ENCODE data around the gene SNAP47.

Gene SNAP47

GRCh38 chr1:227728059-227728891 lies 7.0 kb upstream of the SNAP47 start:
- peak overlapping the region; percentile 93 for H3K27ac Mint-ChIP-seq
- peaks cover 10 to 14% of the 10 kb centered on the region in 2 donors for H3K27me3 Mint-ChIP-seq
- H3K9me3 Mint-ChIP-seq: peaks cover 6 to 14% of the 10 kb centered on the region in 2 donors
- peak overlapping the region; percentile 92 to 95 for H3K4me3 Mint-ChIP-seq
- DNase-seq: peak; percentile 49
- peak; percentile 55 to 69 for ATAC-seq (replicated peaks)
- H3K36me3 Mint-ChIP-seq: peaks cover 12 to 19% of the 10 kb centered on the region in 2 donors
- H3K4me1 Mint-ChIP-seq: peaks cover 31 to 49% of the 10 kb centered on the region in 2 donors

- Mint-ChIP-seq H3K27me3 (peaks cover 10 to 12% of the 10 kb centered on the region in 2 donors), H3K4me3 (peak overlapping the region; percentile 92 to 95), H3K4me1 (peaks cover 37 to 55% of the 10 kb centered on the region in 2 donors), H3K9me3 (peaks cover 5 to 8% of the 10 kb centered on the region in 2 donors), H3K27ac (peak overlapping the region; percentile 92), H3K36me3 (peaks cover 16 to 19% of the 10 kb centered on the region in 2 donors)
- no peak for DNase-seq
- peak; percentile 10 to 12 for ATAC-seq (replicated peaks)
Observed at GRCh38 chr1:227728892-227729143, 6.4 kb upstream of the SNAP47 start.

- H3K4me3 Mint-ChIP-seq: peak overlapping the region; percentile 92 to 95
- peaks cover 2 to 5% of the 10 kb centered on the region in 2 donors for H3K9me3 Mint-ChIP-seq
- H3K27ac Mint-ChIP-seq: peak overlapping the region; percentile 92
- peaks cover 7% of the 10 kb centered on the region in 2 donors for H3K27me3 Mint-ChIP-seq
- DNase-seq: no peak
- peak in 1 of 2 donors; percentile 4 for ATAC-seq (replicated peaks)
- peaks cover 16 to 19% of the 10 kb centered on the region in 2 donors for H3K36me3 Mint-ChIP-seq
- peaks cover 39 to 60% of the 10 kb centered on the region in 2 donors for H3K4me1 Mint-ChIP-seq
Observed at GRCh38 chr1:227729144-227729880, 5.9 kb upstream of the SNAP47 start.

GRCh38 chr1:227729881-227730629 lies 5.2 kb upstream of the SNAP47 start:
- Mint-ChIP-seq H3K9me3 (peaks cover 0 to 4% of the 10 kb centered on the region in 2 donors), H3K27me3 (peaks cover 4 to 6% of the 10 kb centered on the region in 2 donors), H3K4me3 (peak overlapping the region; percentile 39 to 44), H3K4me1 (peaks cover 39 to 65% of the 10 kb centered on the region in 2 donors), H3K27ac (peak overlapping the region; percentile 21), H3K36me3 (peaks cover 16 to 19% of the 10 kb centered on the region in 2 donors)
- ATAC-seq (replicated peaks) (peak in 1 of 2 donors; percentile 13), DNase-seq (no peak)

- H3K9me3 Mint-ChIP-seq: peaks cover 0 to 4% of the 10 kb centered on the region in 2 donors
- H3K4me3 Mint-ChIP-seq: no peak overlapping the region
- H3K27ac Mint-ChIP-seq: peak overlapping the region; percentile 21
- H3K36me3 Mint-ChIP-seq: peaks cover 17 to 19% of the 10 kb centered on the region in 2 donors
- H3K4me1 Mint-ChIP-seq: peaks cover 41 to 68% of the 10 kb centered on the region in 2 donors
- ATAC-seq (replicated peaks): no peak
- DNase-seq: no peak
- peaks cover 4 to 6% of the 10 kb centered on the region in 2 donors for H3K27me3 Mint-ChIP-seq
Observed at GRCh38 chr1:227730630-227731151, 4.5 kb upstream of the SNAP47 start.

GRCh38 chr1:227731241-227731677 lies 4.0 kb upstream of the SNAP47 start:
- ATAC-seq (replicated peaks) (no peak), DNase-seq (no peak)
- H3K36me3 Mint-ChIP-seq: peaks cover 18 to 19% of the 10 kb centered on the region in 2 donors
- H3K4me1 Mint-ChIP-seq: peaks cover 47 to 73% of the 10 kb centered on the region in 2 donors
- peaks cover 0 to 4% of the 10 kb centered on the region in 2 donors for H3K9me3 Mint-ChIP-seq
- no peak overlapping the region for H3K27ac Mint-ChIP-seq
- H3K4me3 Mint-ChIP-seq: no peak overlapping the region
- peaks cover 4 to 6% of the 10 kb centered on the region in 2 donors for H3K27me3 Mint-ChIP-seq

- Mint-ChIP-seq H3K4me3 (no peak overlapping the region), H3K36me3 (peaks cover 18 to 19% of the 10 kb centered on the region in 2 donors), H3K9me3 (peaks cover 0 to 4% of the 10 kb centered on the region in 2 donors), H3K27me3 (peaks cover 0 to under 1% of the 10 kb centered on the region in 2 donors), H3K27ac (no peak overlapping the region), H3K4me1 (peaks cover 43 to 76% of the 10 kb centered on the region in 2 donors)
- no peak for ATAC-seq (replicated peaks)
- DNase-seq: no peak
Observed at GRCh38 chr1:227731696-227732585, 3.3 kb upstream of the SNAP47 start.

- peak overlapping the region; percentile 25 for H3K27ac Mint-ChIP-seq
- no peak for ATAC-seq (replicated peaks)
- H3K4me3 Mint-ChIP-seq: peak overlapping the region; percentile 96 to 97
- DNase-seq: no peak
- H3K9me3 Mint-ChIP-seq: peaks cover 0 to 3% of the 10 kb centered on the region in 2 donors
- H3K27me3 Mint-ChIP-seq: no peaks in the 10 kb centered on the region
- peaks cover 41 to 76% of the 10 kb centered on the region in 2 donors for H3K4me1 Mint-ChIP-seq
- H3K36me3 Mint-ChIP-seq: peaks cover 18 to 23% of the 10 kb centered on the region in 2 donors
Observed at GRCh38 chr1:227732586-227733308, 2.5 kb upstream of the SNAP47 start.

- no peaks in the 10 kb centered on the region for H3K27me3 Mint-ChIP-seq
- H3K4me1 Mint-ChIP-seq: peaks cover 36 to 73% of the 10 kb centered on the region in 2 donors
- H3K9me3 Mint-ChIP-seq: no peaks in the 10 kb centered on the region
- H3K36me3 Mint-ChIP-seq: peaks cover 20 to 22% of the 10 kb centered on the region in 2 donors
- H3K4me3 Mint-ChIP-seq: peak overlapping the region; percentile 96 to 97
- no peak for DNase-seq
- ATAC-seq (replicated peaks): no peak
- H3K27ac Mint-ChIP-seq: peak overlapping the region; percentile 47
Observed at GRCh38 chr1:227733309-227733705, 1.9 kb upstream of the SNAP47 start.

GRCh38 chr1:227733751-227734545 lies 1.3 kb upstream of the SNAP47 start:
- DNase-seq (no peak), ATAC-seq (replicated peaks) (no peak)
- no peaks in the 10 kb centered on the region for H3K27me3 Mint-ChIP-seq
- H3K9me3 Mint-ChIP-seq: no peaks in the 10 kb centered on the region
- peaks cover 31 to 73% of the 10 kb centered on the region in 2 donors for H3K4me1 Mint-ChIP-seq
- H3K36me3 Mint-ChIP-seq: peaks cover 21 to 27% of the 10 kb centered on the region in 2 donors
- H3K4me3 Mint-ChIP-seq: peak overlapping the region; percentile 96 to 97
- H3K27ac Mint-ChIP-seq: peak overlapping the region; percentile 98

- no peaks in the 10 kb centered on the region for H3K27me3 Mint-ChIP-seq
- H3K4me3 Mint-ChIP-seq: peak overlapping the region; percentile 96 to 97
- H3K9me3 Mint-ChIP-seq: no peaks in the 10 kb centered on the region
- H3K4me1 Mint-ChIP-seq: peaks cover 30 to 73% of the 10 kb centered on the region in 2 donors
- DNase-seq (no peak), ATAC-seq (replicated peaks) (peak in 1 of 2 donors; percentile 7)
- peak overlapping the region; percentile 98 for H3K27ac Mint-ChIP-seq
- peaks cover 21 to 32% of the 10 kb centered on the region in 2 donors for H3K36me3 Mint-ChIP-seq
Observed at GRCh38 chr1:227734546-227734855, 734 bp upstream of the SNAP47 start.

Measured in stimulated activated naive B cell treated with anti-CD40 and anti-IgM and Interleukin-4, amounts not matched to agents 10 μg/mL and 1 μg/mL and 100 μg/mL, for 72 hours (primary cell).